AG04449 (cell line): Measurements from ENCODE around the gene MRTFA.
"Not testable (repeated sequence)": the region's sequence is repeated elsewhere in the genome, so short reads cannot be mapped to it uniquely, and the experiment has no call there.

Experiments
- CTCF ChIA-PET: fragments of 350-600 bp; formaldehyde crosslinking; extraction: SDS; loops from one replicate; lab custom pipeline; 2021; ENCODE audit warnings: antibody characterized with exemption; lab: Yijun Ruan, JAX
- POLR2A ChIA-PET: fragments of 400-600, 350-600 bp; formaldehyde crosslinking; extraction: SDS; loops from one replicate; lab custom pipeline; 2020; ENCODE audit warnings: antibody characterized with exemption, inconsistent platforms; lab: Yijun Ruan, JAX
- DNase-seq: peaks from one replicate; pipeline ENCODE4 v3.0.0-alpha.2; 2010; ENCODE audit warnings: low read depth, low spot score
- H3K4me3 ChIP-seq: 2 replicates; pipeline ENCODE4 v1.5.1; 2011; ENCODE audit warnings: low read depth, mild to moderate bottlenecking, control low read depth, low read length
- CTCF ChIP-seq: IDR thresholded peaks from one replicate; pipeline ENCODE4 v1.5.1; 2011; ENCODE audit warnings: mild to moderate bottlenecking, moderate library complexity, low read length, control low read depth, inconsistent platforms; ENCODE audit not compliant: insufficient read depth; ENCODE audit errors: missing control alignments

MRTFA gene

GRCh38 chr22:40602231-40602630 lies 34.3 kb downstream of the MRTFA start:
- no peak for TF ChIP-seq CTCF

GRCh38 chr22:40599731-40600130 lies 36.8 kb downstream of the MRTFA start:
- ChIA-PET CTCF (interaction anchor here (1.3 kb wide), 1 partner anchor 163 kb away, joined by 4 read pairs; no protein-coding TSS in a partner anchor), POLR2A (no interaction called here)
- DNase-seq: no peak
- H3K4me3 ChIP-seq: no peak overlapping the region
- TF ChIP-seq CTCF: no peak

More at GRCh38 chr22:40602231-40602630, 34.3 kb downstream of the MRTFA start:
- DNase-seq: no peak
- no peak overlapping the region for H3K4me3 ChIP-seq
- POLR2A ChIA-PET: no interaction called here
- CTCF ChIA-PET: interaction anchor here (1.1 to 1.7 kb wide), 2 partner anchors 8 to 165 kb away, joined by 4 read pairs; no protein-coding TSS in a partner anchor

DNA sequence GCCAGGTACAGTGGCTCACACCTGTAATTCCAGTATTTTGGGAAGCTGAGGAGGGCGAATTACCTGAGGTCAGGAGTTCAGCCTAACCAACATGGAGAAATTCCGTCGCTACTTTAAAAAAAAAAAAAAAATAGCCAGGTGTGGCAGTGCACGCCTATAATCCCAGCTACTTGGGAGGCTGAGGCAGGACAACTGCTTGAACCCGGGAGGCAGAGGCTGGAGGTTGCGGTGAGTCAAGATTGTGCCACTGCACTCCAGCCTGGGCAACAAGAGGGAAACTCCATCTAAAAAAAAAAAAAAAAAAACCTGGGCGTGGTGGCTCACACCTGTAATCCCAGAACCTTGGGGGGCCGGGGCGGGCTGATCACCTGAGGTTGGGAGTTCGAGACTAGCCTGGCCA lies 37.8 kb downstream of the MRTFA start:
- DNase-seq, POLR2A ChIA-PET, H3K4me3 ChIP-seq: not testable (repeated sequence)
- CTCF ChIA-PET: interaction anchor here (0.6 to 1.3 kb wide), 2 partner anchors 28 to 162 kb away, joined by 3 to 4 read pairs; no protein-coding TSS in a partner anchor

DNA sequence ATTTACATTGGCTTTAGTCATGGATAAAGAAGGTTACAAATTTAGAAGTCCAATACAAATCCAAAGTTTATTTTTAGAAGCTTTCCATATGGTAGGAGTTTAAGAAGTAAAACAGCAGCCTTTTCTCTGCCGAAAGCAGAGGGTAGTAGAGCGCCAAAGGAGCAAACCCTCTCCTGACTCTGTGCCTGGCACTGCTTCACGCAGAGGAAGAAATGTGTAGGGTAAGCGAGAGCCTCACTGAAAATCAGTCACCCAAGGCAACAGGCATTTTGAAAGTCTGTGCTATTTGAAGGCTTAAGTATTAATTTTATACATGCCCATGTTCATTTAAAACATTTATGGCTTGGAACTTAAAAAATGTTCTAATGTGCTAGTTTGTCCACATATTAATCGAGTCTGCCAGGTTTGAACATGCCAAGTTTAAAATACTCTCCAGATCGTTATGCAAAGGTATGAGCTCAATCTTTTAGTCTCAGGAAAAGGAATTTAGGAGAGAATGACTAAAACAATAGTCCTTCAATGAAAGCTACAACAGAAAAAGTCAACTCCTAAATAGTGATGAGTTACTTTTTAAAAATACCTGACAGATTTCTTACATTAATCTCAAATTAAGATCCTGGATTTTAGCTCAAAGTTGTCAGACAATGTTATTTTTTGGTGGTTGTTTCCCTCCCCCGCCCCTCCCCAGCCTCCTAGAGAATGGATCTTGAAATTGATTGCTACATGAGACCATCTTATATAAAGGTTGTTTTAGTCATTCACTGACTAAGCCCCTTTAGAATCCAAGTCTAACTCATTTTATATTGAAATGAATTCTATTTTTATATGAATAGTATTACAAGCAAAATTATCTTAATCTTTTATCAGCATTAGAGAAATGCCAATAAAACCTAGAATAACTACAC lies 38.7 kb downstream of the MRTFA start:
- H3K4me3 ChIP-seq: no peak overlapping the region
- no peak for TF ChIP-seq CTCF
- CTCF ChIA-PET: interaction anchor here (0.6 to 1.3 kb wide), 4 partner anchors 16 to 110 kb away, joined by 3 to 5 read pairs (median 4); no protein-coding TSS in a partner anchor
- no peak for DNase-seq
- POLR2A ChIA-PET: no interaction called here

GRCh38 chr22:40595497-40596234 lies 40.9 kb downstream of the MRTFA start:
- ChIA-PET POLR2A (no interaction called here), CTCF (no interaction called here)
- no peak for DNase-seq
- TF ChIP-seq CTCF: no peak
- no peak overlapping the region for H3K4me3 ChIP-seq

- no peak overlapping the region for H3K4me3 ChIP-seq
- TF ChIP-seq CTCF: no peak
- POLR2A ChIA-PET: no interaction called here
- no peak for DNase-seq
- CTCF ChIA-PET: no interaction called here
Observed at GRCh38 chr22:40594924-40595323, 41.6 kb downstream of the MRTFA start.
